ENCODE measurements around the gene ARSH.
"Not testable (repeated sequence)": the region's sequence is repeated elsewhere in the genome, so short reads cannot be mapped to it uniquely, and the experiment has no call there.

Gene ARSH

GRCh38 chrX:3026074-3026815, 19.9 kb downstream of the ARSH start:
- Histone ChIP-seq H3K9me3 (ENCODE audit: control insufficient read depth, insufficient read depth, low read length) (no peaks in the 10 kb centered on the region), H3K27ac (ENCODE audit: low read length) (no peak overlapping the region), H3K4me3 (ENCODE audit: low read length) (no peak overlapping the region), H3K27me3 (ENCODE audit: control insufficient read depth, insufficient read depth, low read length) (no peaks in the 10 kb centered on the region), H3K36me3 (ENCODE audit: control insufficient read depth, insufficient read depth, low read length) (no peaks in the 10 kb centered on the region), H3K4me1 (ENCODE audit: control insufficient read depth, insufficient read depth, low read length) (no peaks in the 10 kb centered on the region)
- WGBS (ENCODE audit: insufficient coverage, insufficient read length): no CpG with 5 or more reads among the region's 10 CpGs
- no peak for DNase-seq (ENCODE audit: low read depth, low spot score)

DNA sequence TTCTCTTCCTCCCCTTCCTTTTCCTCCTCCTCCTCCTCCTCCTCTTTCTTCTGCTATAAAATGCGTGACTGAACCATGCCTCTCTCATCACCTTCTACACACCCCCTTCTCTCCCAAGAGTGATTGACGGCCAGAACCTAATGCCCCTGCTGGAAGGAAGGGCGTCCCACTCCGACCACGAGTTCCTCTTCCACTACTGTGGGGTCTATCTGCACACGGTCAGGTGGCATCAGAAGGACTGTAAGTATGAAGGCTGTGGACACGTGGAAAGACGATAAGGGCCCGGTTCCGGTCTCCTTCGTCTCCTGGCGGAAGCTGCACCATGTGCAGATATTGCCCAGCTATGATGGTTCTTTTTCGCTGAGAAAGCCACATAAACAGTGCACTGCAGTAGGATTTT, 22.8 kb downstream of the ARSH start:
- Histone ChIP-seq H3K4me1 (ENCODE audit: control insufficient read depth, insufficient read depth, low read length) (no peaks in the 10 kb centered on the region), H3K9me3 (ENCODE audit: control insufficient read depth, insufficient read depth, low read length) (no peaks in the 10 kb centered on the region), H3K4me3 (ENCODE audit: low read length) (no peak overlapping the region), H3K36me3 (ENCODE audit: control insufficient read depth, insufficient read depth, low read length) (no peaks in the 10 kb centered on the region), H3K27me3 (ENCODE audit: control insufficient read depth, insufficient read depth, low read length) (no peaks in the 10 kb centered on the region), H3K27ac (ENCODE audit: low read length) (no peak overlapping the region)
- DNase-seq (ENCODE audit: low read depth, low spot score): no peak
- no CpG with 5 or more reads among the region's 13 CpGs for WGBS (ENCODE audit: insufficient coverage, insufficient read length)

DNA sequence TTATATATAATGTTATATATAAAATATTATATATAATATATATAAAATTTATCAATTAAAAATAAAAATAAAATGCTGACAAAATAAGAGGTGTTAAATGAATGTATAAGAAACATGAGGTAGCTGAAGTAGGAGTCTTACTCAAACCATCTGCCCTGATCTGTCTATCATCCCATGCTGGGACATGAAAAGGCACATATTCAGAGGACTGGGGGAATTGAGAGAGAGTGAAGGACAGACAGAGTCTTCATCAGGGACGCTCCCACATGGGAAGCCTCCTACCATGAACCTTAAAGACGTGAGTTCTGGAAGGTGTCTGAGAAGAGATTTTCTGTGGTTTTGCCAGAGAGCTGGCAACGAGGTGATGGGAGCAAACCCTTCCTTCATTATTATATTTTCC, 30.9 kb downstream of the ARSH start:
- no CpG with 5 or more reads among the region's 3 CpGs for WGBS (ENCODE audit: insufficient coverage, insufficient read length)
- H3K4me1 ChIP-seq (ENCODE audit: control insufficient read depth, insufficient read depth, low read length): no peaks in the 10 kb centered on the region

GRCh38 chrX:3044196-3044595, 37.9 kb downstream of the ARSH start:
- H3K27ac ChIP-seq (ENCODE audit: low read length): no peak overlapping the region
- no peak overlapping the region for H3K4me3 ChIP-seq (ENCODE audit: low read length)
- H3K4me1 ChIP-seq (ENCODE audit: control insufficient read depth, insufficient read depth, low read length): no peaks in the 10 kb centered on the region
- no peaks in the 10 kb centered on the region for H3K27me3 ChIP-seq (ENCODE audit: control insufficient read depth, insufficient read depth, low read length)
- no peak for DNase-seq (ENCODE audit: low read depth, low spot score)
- no peaks in the 10 kb centered on the region for H3K36me3 ChIP-seq (ENCODE audit: control insufficient read depth, insufficient read depth, low read length)
- no peaks in the 10 kb centered on the region for H3K9me3 ChIP-seq (ENCODE audit: control insufficient read depth, insufficient read depth, low read length)
- WGBS (ENCODE audit: insufficient coverage, insufficient read length): no CpG with 5 or more reads among the region's 3 CpGs

More for the DNA sequence above, 30.9 kb downstream of the ARSH start:
- no peak for DNase-seq (ENCODE audit: low read depth, low spot score)
- H3K36me3 ChIP-seq (ENCODE audit: control insufficient read depth, insufficient read depth, low read length): no peaks in the 10 kb centered on the region
- no peaks in the 10 kb centered on the region for H3K9me3 ChIP-seq (ENCODE audit: control insufficient read depth, insufficient read depth, low read length)
- no peak overlapping the region for H3K27ac ChIP-seq (ENCODE audit: low read length)
- no peak overlapping the region for H3K4me3 ChIP-seq (ENCODE audit: low read length)
- H3K27me3 ChIP-seq (ENCODE audit: control insufficient read depth, insufficient read depth, low read length): no peaks in the 10 kb centered on the region

GRCh38 chrX:3044671-3045070, 38.3 kb downstream of the ARSH start:
- WGBS (ENCODE audit: insufficient coverage, insufficient read length): no CpG with 5 or more reads among the region's 6 CpGs

GRCh38 chrX:3046253-3047240, 40.2 kb downstream of the ARSH start:
- DNase-seq (ENCODE audit: low read depth, low spot score): no peak
- Histone ChIP-seq H3K9me3 (ENCODE audit: control insufficient read depth, insufficient read depth, low read length) (no peaks in the 10 kb centered on the region), H3K4me3 (ENCODE audit: low read length) (no peak overlapping the region), H3K36me3 (ENCODE audit: control insufficient read depth, insufficient read depth, low read length) (no peaks in the 10 kb centered on the region), H3K27me3 (ENCODE audit: control insufficient read depth, insufficient read depth, low read length) (no peaks in the 10 kb centered on the region), H3K27ac (ENCODE audit: low read length) (no peak overlapping the region), H3K4me1 (ENCODE audit: control insufficient read depth, insufficient read depth, low read length) (no peaks in the 10 kb centered on the region)
- WGBS (ENCODE audit: insufficient coverage, insufficient read length): no CpG with 5 or more reads among the region's 10 CpGs

More at GRCh38 chrX:3044671-3045070, 38.3 kb downstream of the ARSH start:
- Histone ChIP-seq H3K27me3 (ENCODE audit: control insufficient read depth, insufficient read depth, low read length) (no peaks in the 10 kb centered on the region), H3K27ac (ENCODE audit: low read length) (no peak overlapping the region), H3K4me3 (ENCODE audit: low read length) (no peak overlapping the region), H3K4me1 (ENCODE audit: control insufficient read depth, insufficient read depth, low read length) (no peaks in the 10 kb centered on the region), H3K9me3 (ENCODE audit: control insufficient read depth, insufficient read depth, low read length) (no peaks in the 10 kb centered on the region), H3K36me3 (ENCODE audit: control insufficient read depth, insufficient read depth, low read length) (no peaks in the 10 kb centered on the region)
- no peak for DNase-seq (ENCODE audit: low read depth, low spot score)

DNA sequence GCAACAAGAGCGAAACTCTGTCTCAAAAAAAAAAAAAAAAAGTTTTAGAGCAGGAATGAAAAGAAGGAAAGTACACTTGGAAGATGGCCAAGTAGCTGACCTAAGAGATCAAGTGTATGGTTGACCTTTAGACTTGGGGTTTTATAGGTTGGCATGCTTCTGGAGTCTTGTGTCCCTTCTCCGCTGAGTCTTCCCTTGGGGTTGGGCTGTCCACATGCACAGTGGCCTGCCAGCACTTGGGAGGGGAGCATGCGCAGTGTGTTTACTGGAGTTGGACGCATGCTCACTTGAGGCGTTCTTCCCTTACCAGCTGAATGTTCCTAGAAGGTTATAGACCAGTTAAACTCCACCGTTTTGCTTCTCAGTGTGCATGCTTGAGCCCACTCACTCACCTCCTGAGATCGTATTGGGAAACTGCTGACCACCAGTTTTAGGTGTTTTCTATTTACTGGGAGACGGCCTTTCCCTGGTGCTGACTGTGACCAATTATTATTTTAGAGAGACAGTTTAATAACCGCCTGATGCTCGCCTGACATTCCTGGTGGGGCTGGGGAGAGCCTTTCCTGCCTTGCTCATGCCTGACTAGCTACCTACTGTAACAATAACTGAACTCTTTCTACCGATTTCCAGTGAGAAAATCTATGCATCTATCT, 44.3 kb downstream of the ARSH start:
- DNase-seq (ENCODE audit: low read depth, low spot score); H3K36me3 ChIP-seq (ENCODE audit: control insufficient read depth, insufficient read depth, low read length); H3K27me3 ChIP-seq (ENCODE audit: control insufficient read depth, insufficient read depth, low read length); H3K27ac ChIP-seq (ENCODE audit: low read length); H3K4me3 ChIP-seq (ENCODE audit: low read length); H3K4me1 ChIP-seq (ENCODE audit: control insufficient read depth, insufficient read depth, low read length); H3K9me3 ChIP-seq (ENCODE audit: control insufficient read depth, insufficient read depth, low read length): not testable (repeated sequence)
- WGBS (ENCODE audit: insufficient coverage, insufficient read length): no CpG with 5 or more reads among the region's 11 CpGs

GRCh38 chrX:3052860-3053259, 46.5 kb downstream of the ARSH start:
- WGBS (ENCODE audit: insufficient coverage, insufficient read length): no CpG with 5 or more reads among the region's 3 CpGs
- no peak for DNase-seq (ENCODE audit: low read depth, low spot score)
- H3K27ac ChIP-seq (ENCODE audit: low read length): no peak overlapping the region
- H3K27me3 ChIP-seq (ENCODE audit: control insufficient read depth, insufficient read depth, low read length): no peaks in the 10 kb centered on the region
- H3K9me3 ChIP-seq (ENCODE audit: control insufficient read depth, insufficient read depth, low read length): no peaks in the 10 kb centered on the region
- H3K36me3 ChIP-seq (ENCODE audit: control insufficient read depth, insufficient read depth, low read length): no peaks in the 10 kb centered on the region
- no peaks in the 10 kb centered on the region for H3K4me1 ChIP-seq (ENCODE audit: control insufficient read depth, insufficient read depth, low read length)
- H3K4me3 ChIP-seq (ENCODE audit: low read length): no peak overlapping the region

DNA sequence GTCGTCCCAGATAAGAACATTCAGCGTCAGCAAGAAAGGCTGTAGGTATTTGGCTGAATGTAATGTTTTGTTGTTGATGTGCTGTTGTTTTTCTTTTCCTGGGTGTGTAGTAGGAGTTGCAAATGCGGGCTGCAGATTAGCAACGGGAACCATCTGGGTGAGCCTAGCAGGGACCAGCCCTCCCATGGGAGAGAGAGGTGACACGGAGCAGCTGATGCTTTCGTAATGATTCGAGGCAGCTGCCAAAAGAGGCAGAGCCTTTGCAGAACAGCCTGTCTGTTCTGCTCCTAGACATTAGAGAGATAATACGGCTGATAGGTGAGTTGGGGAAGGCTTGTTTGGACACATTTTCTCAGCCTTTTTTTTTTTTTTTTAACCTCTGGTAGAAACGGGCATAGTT, 60.2 kb downstream of the ARSH start:
- no peak overlapping the region for H3K4me3 ChIP-seq (ENCODE audit: low read length)
- no peak for DNase-seq (ENCODE audit: low read depth, low spot score)
- H3K4me1 ChIP-seq (ENCODE audit: control insufficient read depth, insufficient read depth, low read length): no peaks in the 10 kb centered on the region
- no peaks in the 10 kb centered on the region for H3K9me3 ChIP-seq (ENCODE audit: control insufficient read depth, insufficient read depth, low read length)
- H3K27ac ChIP-seq (ENCODE audit: low read length): no peak overlapping the region
- no CpG with 5 or more reads among the region's 9 CpGs for WGBS (ENCODE audit: insufficient coverage, insufficient read length)
- no peaks in the 10 kb centered on the region for H3K27me3 ChIP-seq (ENCODE audit: control insufficient read depth, insufficient read depth, low read length)
- no peaks in the 10 kb centered on the region for H3K36me3 ChIP-seq (ENCODE audit: control insufficient read depth, insufficient read depth, low read length)

DNA sequence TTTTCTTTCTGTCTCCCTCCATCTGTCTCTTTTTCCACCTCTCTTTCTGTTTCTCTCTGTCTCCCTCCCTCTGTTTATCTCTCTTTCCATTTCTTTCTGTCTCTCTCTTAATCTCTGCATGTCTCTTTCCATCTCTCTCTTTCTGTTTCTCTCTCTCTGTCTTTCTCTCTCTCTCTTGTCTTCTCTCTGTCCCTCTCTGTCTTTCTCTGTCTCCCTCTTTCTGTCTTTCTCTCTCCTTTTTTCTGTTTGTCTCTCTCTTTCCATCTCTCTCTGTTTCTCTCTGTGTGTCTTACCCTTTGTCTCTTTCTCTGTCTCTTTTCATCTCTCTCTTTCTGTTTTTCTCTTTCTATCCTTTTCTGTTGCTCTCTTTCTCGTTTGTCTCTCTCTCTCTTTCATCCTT, 69.6 kb downstream of the ARSH start:
- Histone ChIP-seq H3K9me3 (ENCODE audit: control insufficient read depth, insufficient read depth, low read length) (no peaks in the 10 kb centered on the region), H3K36me3 (ENCODE audit: control insufficient read depth, insufficient read depth, low read length) (no peaks in the 10 kb centered on the region), H3K4me3 (ENCODE audit: low read length) (no peak overlapping the region), H3K27ac (ENCODE audit: low read length) (no peak overlapping the region), H3K4me1 (ENCODE audit: control insufficient read depth, insufficient read depth, low read length) (no peaks in the 10 kb centered on the region), H3K27me3 (ENCODE audit: control insufficient read depth, insufficient read depth, low read length) (no peaks in the 10 kb centered on the region)
- no peak for DNase-seq (ENCODE audit: low read depth, low spot score)
- no CpG with 5 or more reads among the region's 1 CpG for WGBS (ENCODE audit: insufficient coverage, insufficient read length)

Measured in iPS DF 6.9 (cell line).